Measurements from ENCODE around the gene SP1.
"Not testable (repeated sequence)": the region's sequence is repeated elsewhere in the genome, so short reads cannot be mapped to it uniquely, and the experiment has no call there.

Gene SP1

GRCh38 chr12:53361638-53362037, 18.3 kb upstream of the SP1 start:
- not testable (repeated sequence) for DNase-seq

GRCh38 chr12:53365245-53365904, 14.6 kb upstream of the SP1 start:
- DNase-seq = no peak

DNA sequence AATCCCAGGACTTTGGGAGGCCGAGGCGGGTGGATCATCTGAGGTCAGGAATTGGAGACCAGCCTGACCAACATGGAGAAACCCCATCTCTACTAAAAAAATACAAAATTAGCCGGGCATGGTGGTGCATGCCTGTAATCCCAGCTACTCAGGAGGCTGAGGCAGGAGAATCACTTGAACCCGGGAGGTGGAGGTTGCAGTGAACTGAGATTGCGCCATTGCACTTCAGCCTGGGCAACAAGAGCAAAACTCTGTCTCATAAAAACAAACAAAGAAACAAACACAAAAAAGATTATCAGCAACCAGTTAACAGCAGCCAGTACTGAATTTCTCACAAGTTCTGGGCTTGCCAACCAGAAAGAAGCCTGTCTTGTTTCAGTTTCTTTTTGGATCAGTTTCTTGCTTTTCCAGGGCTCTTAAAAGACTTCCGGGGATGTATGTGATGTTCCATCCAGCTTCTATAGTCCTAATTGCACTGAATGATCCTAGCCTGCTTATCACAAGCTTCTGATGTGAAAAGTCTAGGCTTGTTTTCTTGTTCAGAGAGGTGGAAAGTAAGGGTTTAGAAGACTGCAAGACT, 6.3 kb upstream of the SP1 start:
- not testable (repeated sequence) for DNase-seq

- not testable (repeated sequence) for DNase-seq
Measured at GRCh38 chr12:53374277-53374676, 5.7 kb upstream of the SP1 start.

DNA sequence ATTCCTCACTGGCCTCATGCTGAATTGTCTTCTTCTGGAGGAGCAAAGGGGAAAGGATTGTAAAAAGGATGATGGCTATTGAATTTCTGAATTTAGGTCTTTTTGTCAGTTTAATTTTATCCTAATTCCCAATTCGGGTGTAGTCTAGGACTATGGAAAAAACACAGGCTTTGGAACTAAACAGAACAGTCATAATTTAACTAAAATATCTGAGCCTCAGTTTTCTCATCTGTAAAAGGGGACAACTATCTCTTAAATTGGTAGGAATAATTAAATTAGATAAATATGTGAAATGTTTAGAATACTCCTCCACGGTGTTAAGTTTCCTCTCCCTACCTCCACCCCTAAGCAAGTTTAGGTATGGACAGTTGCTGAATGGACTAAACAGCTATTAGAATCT, 3.2 kb upstream of the SP1 start:
- DNase-seq = no peak

GRCh38 chr12:53378222-53378621, 1.8 kb upstream of the SP1 start:
- DNase-seq = no peak

GRCh38 chr12:53378724-53379388, 1.1 kb upstream of the SP1 start:
- DNase-seq = no peak

DNA sequence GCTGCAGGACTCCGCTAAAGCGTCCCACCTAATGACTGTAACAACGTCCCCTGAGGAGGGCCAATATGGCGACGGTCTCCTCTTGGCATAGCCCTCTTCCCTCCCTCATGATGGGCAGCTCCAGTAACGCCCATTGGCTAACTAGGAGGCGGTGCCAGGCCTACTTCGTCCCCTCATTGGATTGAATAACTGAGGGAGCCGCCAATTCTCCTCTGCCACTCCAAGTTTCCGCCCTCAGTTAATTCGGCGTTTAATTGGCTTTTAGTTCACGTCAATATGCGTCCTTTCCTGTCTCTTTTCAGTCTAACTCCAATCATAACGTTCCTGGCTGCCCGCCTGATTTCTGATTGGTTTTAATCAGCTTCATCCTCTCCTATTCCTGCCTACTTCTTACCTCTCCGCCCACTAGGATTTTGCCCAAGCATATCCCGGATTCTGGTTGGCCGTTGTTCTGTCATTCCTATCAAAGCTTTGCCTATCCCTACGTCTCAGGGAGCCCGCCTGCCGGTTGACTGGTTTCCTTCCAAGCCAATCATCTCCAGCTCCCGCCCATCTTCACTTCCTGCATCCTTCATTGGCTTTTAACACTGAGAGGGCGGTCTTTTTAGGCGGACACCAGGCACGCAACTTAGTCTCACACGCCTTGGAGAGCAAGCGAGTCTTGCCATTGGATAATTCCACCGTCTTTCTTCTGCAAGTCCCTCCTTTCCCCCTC, 430 bp upstream of the SP1 start:
- DNase-seq = peak; percentile 100

- DNase-seq = no peak
Measured at GRCh38 chr12:53380794-53381730, 1.1 kb downstream of the SP1 start.

- peak; percentile 68 for DNase-seq
Measured at GRCh38 chr12:53381731-53382630, 2.0 kb downstream of the SP1 start.

GRCh38 chr12:53383258-53383657, 3.3 kb downstream of the SP1 start:
- no peak for DNase-seq

DNA sequence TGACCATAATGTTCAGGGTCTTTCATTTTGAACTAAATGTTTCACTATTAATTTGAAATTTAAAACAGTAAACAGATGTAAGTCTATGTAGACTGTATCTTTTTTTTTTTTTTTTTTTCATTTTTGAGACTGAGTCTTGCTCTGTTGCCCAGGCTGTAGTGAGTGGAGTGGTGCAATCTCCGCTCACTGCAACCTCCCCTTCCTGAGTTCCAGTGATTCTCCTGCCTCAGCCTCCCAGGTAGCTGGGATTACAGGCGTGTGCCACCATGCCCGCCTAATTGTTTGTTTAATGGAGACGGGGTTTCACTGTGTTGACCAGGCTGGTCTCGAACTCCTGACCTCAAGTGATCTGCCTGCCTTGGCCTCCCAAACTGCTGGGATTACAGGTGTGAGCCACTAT, 6.4 kb downstream of the SP1 start:
- not testable (repeated sequence) for DNase-seq

DNA sequence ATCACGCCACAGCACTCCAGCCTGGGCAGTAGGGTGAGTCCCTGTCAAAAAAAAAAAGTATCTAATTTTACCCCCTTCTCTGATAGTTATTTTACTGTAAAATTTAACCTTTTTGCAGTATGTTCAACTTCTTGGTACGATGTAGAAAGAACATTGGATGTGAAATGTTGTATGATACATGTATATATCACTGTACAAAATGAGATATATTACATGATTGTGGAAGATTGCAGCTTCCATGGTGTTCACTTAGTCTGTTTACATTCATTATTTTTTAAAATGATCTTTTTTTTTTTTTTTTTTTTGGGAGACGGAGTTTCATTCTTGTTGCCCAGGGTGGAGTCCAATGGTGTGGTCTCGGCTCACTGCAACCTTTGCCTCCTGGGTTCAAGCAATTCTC, 9.0 kb downstream of the SP1 start:
- no peak for DNase-seq

DNA sequence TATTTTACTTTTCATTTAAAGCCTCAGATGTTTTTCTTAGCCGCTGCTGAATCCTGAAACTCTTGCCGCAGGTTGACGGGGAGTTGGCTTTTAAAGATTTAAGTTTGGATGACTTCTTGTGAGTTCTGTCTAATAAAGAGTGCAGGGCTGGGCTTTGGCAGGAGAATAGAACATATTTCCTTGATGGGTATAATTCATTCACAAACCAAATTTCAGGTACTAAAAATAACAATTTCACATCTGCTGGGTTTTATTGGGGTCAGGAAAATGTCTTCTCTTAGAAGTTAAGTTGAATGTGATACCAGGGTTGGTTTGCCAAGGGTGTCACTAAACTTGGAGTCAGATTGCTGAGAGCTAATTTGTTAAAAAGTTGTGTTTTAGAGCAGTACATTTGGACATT, 9.7 kb downstream of the SP1 start:
- no peak for DNase-seq

DNA sequence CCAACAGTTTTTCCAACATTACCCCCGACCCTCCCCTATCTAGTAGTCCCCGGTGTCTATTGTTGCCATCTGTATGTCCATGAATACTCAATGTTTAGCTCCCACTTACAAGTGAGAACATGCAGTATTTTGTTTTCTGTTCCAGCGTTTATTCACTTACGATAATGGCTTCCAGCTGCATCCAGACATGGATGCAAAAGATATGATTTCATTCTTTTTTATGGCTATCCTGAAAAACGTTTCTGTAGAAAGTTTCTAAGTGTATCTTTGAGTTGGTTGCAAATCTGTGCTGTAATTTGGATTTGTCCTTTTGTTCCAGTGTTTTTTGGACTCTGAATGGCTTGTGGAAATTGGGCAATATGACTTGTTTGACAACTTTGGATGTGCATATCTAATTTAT, 11.7 kb downstream of the SP1 start:
- no peak for DNase-seq

- no peak for DNase-seq
Measured at GRCh38 chr12:53399896-53400295, 19.9 kb downstream of the SP1 start.

GRCh38 chr12:53402351-53402750, 22.4 kb downstream of the SP1 start:
- DNase-seq = not testable (repeated sequence)

GRCh38 chr12:53402871-53403270, 22.9 kb downstream of the SP1 start:
- no peak for DNase-seq

- no peak for DNase-seq
Measured at GRCh38 chr12:53410951-53411350, 31.0 kb downstream of the SP1 start.

DNA sequence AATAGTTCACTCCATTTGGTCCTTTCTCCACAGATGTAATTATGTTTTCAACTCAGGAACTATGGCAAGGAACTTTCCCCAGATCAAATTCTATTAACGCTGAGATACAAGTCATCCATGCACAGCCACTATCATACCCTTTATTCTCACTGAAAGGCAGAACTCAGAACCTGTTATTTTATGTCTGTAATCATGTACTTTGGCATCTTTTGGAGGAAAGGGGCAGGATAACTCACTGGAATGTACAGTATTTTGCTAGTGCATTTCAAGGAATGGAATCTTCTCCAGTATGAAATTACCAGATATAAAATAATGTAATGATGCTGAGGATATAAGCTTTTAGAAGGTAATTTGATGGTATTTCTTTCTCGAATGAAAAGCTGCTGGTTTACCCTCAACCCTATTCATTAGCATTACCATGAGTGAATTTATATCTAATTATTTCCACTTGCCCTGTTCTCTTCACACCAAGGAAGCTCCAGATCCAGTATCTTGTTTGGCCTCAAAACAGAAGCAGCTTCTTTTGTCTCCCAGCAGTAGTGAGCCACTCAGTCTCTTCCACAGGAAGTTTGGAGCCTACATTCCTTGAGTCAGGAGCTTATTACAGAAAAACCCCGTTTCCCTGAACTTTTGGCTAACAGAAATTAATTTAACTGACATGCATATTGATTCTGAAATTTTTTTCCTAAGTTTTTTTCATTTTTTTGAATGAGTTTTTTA, 33.7 kb downstream of the SP1 start:
- no peak for DNase-seq

Data from CD4-positive, alpha-beta T cell treated with Interleukin-12 subunit alpha and Interleukin-12 subunit beta, for 1 hour (primary cell).